Measurements from ENCODE around the gene FOXA2. TPM values are rescaled to one million over a fixed set of nuclear protein-coding genes. Genes with fewer than 3 reads are reported as not detected.

The FOXA2 gene
- total and polyA plus RNA-seq, 2 donors from 2014 or later, result 0.13 TPM; not detected in 1

- intact Hi-C loops (cut with DNase I), result no loop called here
- H3K27ac ChIP-seq (ENCODE audit: low read depth in 2 of 2, low read length in 2 of 2), result no peak overlapping the region
- no peaks in the 10 kb centered on the region for H3K36me3 ChIP-seq (ENCODE audit: control insufficient read depth in 2 of 3, insufficient read depth in 3 of 3, low read length in 3 of 3)
- no peak overlapping the region for H3K9ac ChIP-seq (ENCODE audit: low read length in 3 of 3)
- H3K4me1 ChIP-seq (ENCODE audit: control insufficient read depth in 2 of 3, insufficient read depth in 2 of 3, low read depth in 1 of 3, low read length in 3 of 3), result no peaks in the 10 kb centered on the region
- H3K9me3 ChIP-seq (ENCODE audit: control insufficient read depth in 2 of 3, insufficient read depth in 1 of 3, low read length in 3 of 3), result no peaks in the 10 kb centered on the region
- DNase-seq (no peak), FAIRE-seq (no peak)
- no peaks in the 10 kb centered on the region for H3K27me3 ChIP-seq (ENCODE audit: control insufficient read depth, insufficient read depth, low read length)
- H3K4me3 ChIP-seq (ENCODE audit: low read length in 3 of 3), result no peak overlapping the region
- TF ChIP-seq, protein P1, sequence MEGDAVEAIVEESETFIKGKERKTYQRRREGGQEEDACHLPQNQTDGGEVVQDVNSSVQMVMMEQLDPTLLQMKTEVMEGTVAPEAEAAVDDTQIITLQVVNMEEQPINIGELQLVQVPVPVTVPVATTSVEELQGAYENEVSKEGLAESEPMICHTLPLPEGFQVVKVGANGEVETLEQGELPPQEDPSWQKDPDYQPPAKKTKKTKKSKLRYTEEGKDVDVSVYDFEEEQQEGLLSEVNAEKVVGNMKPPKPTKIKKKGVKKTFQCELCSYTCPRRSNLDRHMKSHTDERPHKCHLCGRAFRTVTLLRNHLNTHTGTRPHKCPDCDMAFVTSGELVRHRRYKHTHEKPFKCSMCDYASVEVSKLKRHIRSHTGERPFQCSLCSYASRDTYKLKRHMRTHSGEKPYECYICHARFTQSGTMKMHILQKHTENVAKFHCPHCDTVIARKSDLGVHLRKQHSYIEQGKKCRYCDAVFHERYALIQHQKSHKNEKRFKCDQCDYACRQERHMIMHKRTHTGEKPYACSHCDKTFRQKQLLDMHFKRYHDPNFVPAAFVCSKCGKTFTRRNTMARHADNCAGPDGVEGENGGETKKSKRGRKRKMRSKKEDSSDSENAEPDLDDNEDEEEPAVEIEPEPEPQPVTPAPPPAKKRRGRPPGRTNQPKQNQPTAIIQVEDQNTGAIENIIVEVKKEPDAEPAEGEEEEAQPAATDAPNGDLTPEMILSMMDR (IDR thresholded peaks at IDR 0.05; ENCODE audit: borderline replicate concordance, extremely low read depth, insufficient read depth), result no peak
These were observed 48.1 kb downstream of the FOXA2 start for GRCh38 chr20:22536141-22536828.

DNA sequence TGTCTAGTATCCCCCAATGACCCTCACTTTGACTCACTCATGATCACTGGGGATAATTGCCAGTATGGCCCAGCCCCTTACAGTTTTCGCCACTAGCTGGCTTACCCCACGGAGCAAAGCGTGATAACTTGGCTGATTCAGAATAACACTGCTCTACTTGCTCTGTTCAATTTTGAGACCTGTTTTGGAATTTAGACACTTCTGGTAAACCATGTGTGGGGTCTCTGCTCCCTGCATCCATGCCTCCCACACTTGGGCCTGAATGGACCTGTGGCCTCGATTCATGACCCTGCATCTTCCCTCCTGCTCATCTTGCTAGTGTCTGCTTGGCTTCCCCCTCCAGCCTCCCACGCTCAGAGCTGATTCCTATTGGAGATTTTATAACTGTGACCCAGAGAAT, 48.9 kb downstream of the FOXA2 start:
- FAIRE-seq (no peak), DNase-seq (no peak)
- intact Hi-C loops (cut with DNase I), result no loop called here
- Histone ChIP-seq H3K9ac (ENCODE audit: low read length in 3 of 3) (no peak overlapping the region), H3K36me3 (ENCODE audit: control insufficient read depth in 2 of 3, insufficient read depth in 3 of 3, low read length in 3 of 3) (no peaks in the 10 kb centered on the region), H3K27ac (ENCODE audit: low read depth in 2 of 2, low read length in 2 of 2) (no peak overlapping the region), H3K4me3 (ENCODE audit: low read length in 3 of 3) (no peak overlapping the region), H3K9me3 (ENCODE audit: control insufficient read depth in 2 of 3, insufficient read depth in 1 of 3, low read length in 3 of 3) (no peaks in the 10 kb centered on the region), H3K4me1 (ENCODE audit: control insufficient read depth in 2 of 3, insufficient read depth in 2 of 3, low read depth in 1 of 3, low read length in 3 of 3) (no peaks in the 10 kb centered on the region), H3K27me3 (ENCODE audit: control insufficient read depth, insufficient read depth, low read length) (no peaks in the 10 kb centered on the region)
- TF ChIP-seq, protein P1 (IDR thresholded peaks at IDR 0.05; ENCODE audit: borderline replicate concordance, extremely low read depth, insufficient read depth), result no peak

DNA sequence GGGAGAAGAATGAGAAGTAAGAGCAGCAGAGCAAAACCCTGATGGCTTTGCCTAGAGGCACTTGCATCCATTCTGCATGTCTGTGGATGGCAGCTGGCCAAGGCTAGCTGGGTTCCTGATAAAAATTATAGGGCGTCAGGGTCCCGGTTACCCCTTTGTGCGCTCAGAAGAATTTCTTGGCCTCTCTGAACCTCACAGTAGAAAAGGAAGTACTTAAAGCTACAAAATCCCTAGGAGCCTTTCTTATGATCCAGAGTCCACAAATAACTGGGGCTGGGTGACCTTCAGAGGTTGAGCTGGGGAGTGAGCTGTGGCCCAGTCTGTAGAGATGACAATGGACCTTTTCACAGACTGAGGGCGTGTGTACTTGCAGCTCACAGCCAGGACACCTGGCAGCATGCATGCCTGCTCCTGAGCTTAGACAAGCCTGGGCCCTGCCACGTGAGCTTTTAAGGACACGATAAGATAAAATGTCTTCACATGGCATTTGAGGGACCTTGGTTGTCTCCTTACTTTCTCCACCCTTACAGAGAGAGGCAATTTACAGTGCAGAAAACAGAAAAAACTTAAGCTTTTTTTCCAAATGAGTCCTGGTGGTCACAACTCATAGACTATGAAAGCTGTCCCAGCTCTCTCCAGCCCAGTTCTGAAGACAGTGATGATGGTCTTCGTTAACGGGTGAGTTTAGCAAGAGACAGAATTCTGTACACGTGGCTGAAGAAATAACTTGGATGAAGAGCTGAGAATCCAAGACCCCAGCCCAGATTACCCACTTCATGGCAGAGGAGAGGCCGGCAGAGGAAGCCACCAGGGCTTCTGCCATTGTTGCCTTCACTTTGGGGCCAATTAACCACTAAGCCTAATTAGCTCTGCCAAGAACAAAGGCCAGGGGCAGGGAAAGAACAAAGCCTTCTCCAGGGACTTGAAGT, 50.3 kb downstream of the FOXA2 start:
- Histone ChIP-seq H3K9me3 (ENCODE audit: control insufficient read depth in 2 of 3, insufficient read depth in 1 of 3, low read length in 3 of 3) (no peaks in the 10 kb centered on the region), H3K4me1 (ENCODE audit: control insufficient read depth in 2 of 3, insufficient read depth in 2 of 3, low read depth in 1 of 3, low read length in 3 of 3) (no peaks in the 10 kb centered on the region), H3K9ac (ENCODE audit: low read length in 3 of 3) (no peak overlapping the region), H3K27ac (ENCODE audit: low read depth in 2 of 2, low read length in 2 of 2) (no peak overlapping the region), H3K27me3 (ENCODE audit: control insufficient read depth, insufficient read depth, low read length) (no peaks in the 10 kb centered on the region), H3K4me3 (ENCODE audit: low read length in 3 of 3) (no peak overlapping the region), H3K36me3 (ENCODE audit: control insufficient read depth in 2 of 3, insufficient read depth in 3 of 3, low read length in 3 of 3) (no peaks in the 10 kb centered on the region)
- FAIRE-seq (no peak), DNase-seq (no peak)
- intact Hi-C loops (cut with DNase I), result no loop called here
- TF ChIP-seq, protein P1 (IDR thresholded peaks at IDR 0.05; ENCODE audit: borderline replicate concordance, extremely low read depth, insufficient read depth), result no peak

Data from kidney (tissue), 14 donors.